GM12878 (cell line): ENCODE measurements around the gene ADAMTS3. TPM values are rescaled to one million over a fixed set of nuclear protein-coding genes. Genes with fewer than 3 reads are reported as not detected.
"Not testable (repeated sequence)": the region's sequence is repeated elsewhere in the genome, so short reads cannot be mapped to it uniquely, and the experiment has no call there.

Experiments used
- ATAC-seq: fragments of 200-7000 bp; cut with Tn5 transposase; 3 replicates; pipeline ENCODE4 v1.9.1; 2020; ENCODE audit warnings: mild to moderate bottlenecking, moderate library complexity
- BruUV-seq: library from RNA; stranded (reverse); fragments of 400-500 nt; replicated peaks from 2 replicates; lab custom pipeline; 2021; lab: Mats Ljungman, UMichigan
- CTCF ChIA-PET: fragments of 300-600 bp; sonication (Branson Sonifier 250); formaldehyde crosslinking; extraction: SDS; loops from one replicate; lab custom pipeline; 2021; ENCODE audit warnings: inconsistent platforms; lab: Yijun Ruan, JAX
- POLR2A ChIA-PET: fragments of 350-600 bp; formaldehyde crosslinking; extraction: SDS; loops from one replicate; lab custom pipeline; 2021; ENCODE audit warnings: inconsistent platforms; lab: Charles Lee
- RAD21 ChIA-PET: fragments of 300-600 bp; sonication (Branson Sonifier 250); formaldehyde crosslinking; loops from one replicate; lab custom pipeline; 2023; ENCODE audit warnings: antibody characterized with exemption; ENCODE audit not compliant: unreplicated experiment; lab: Charles Lee
- SMC1A ChIA-PET: fragments of 300-600 bp; sonication (Branson Sonifier 250); formaldehyde crosslinking; loops from one replicate; lab custom pipeline; 2023; ENCODE audit not compliant: unreplicated experiment, uncharacterized antibody; lab: Charles Lee
- DNase-seq: peaks from one replicate; pipeline ENCODE4 v3.0.0-alpha.2; 2011; ENCODE audit warnings: low read depth, low spot score
- FAIRE-seq: peaks from 3 replicates; lab custom pipeline; 2011; peaks lifted over from hg19 to GRCh38; lab: Jason Lieb, UNC
- H2AFZ ChIP-seq: 2 replicates; pipeline ENCODE4 v1.6.0; 2011; ENCODE audit warnings: low read depth, low read length, control low read depth; ENCODE audit not compliant: control insufficient read depth
- H3K27ac ChIP-seq: 2 replicates; pipeline ENCODE4 v1.5.1; 2011; ENCODE audit warnings: control low read depth; ENCODE audit not compliant: control insufficient read depth, insufficient read depth
- H3K27me3 ChIP-seq, 2 experiments: replicated peaks in 1 of 2; 2 replicates each; pipeline versions ENCODE4 v1.6.0 to v1.6.1; 2011; ENCODE audit warnings: low read length in 1 of 2; ENCODE audit not compliant: control insufficient read depth in 2 of 2, insufficient read depth in 2 of 2
- H3K36me3 ChIP-seq, 2 experiments: 2 replicates each; pipeline ENCODE4 v1.5.1; 2011; ENCODE audit warnings: low read length in 1 of 2; ENCODE audit not compliant: control insufficient read depth in 2 of 2, insufficient read depth in 2 of 2
- H3K4me1 ChIP-seq: 2 replicates; pipeline ENCODE4 v1.6.1; 2011; ENCODE audit warnings: mild to moderate bottlenecking, low read length, moderate library complexity, mixed read lengths; ENCODE audit not compliant: control insufficient read depth, insufficient read depth
- H3K4me2 ChIP-seq: 2 replicates; pipeline ENCODE4 v1.6.0; 2011; ENCODE audit warnings: control low read depth; ENCODE audit not compliant: control insufficient read depth, insufficient read depth
- H3K4me3 ChIP-seq: fragments of 200-600 bp; sonication (generic); 2 replicates; pipeline ENCODE4 v1.5.1; 2016
- H3K79me2 ChIP-seq: 2 replicates; pipeline ENCODE4 v1.6.0; 2011; ENCODE audit warnings: low read length; ENCODE audit not compliant: control insufficient read depth, insufficient read depth
- H3K9ac ChIP-seq: 2 replicates; pipeline ENCODE4 v1.8.0; 2011; ENCODE audit warnings: low read length, control low read depth, mixed read lengths; ENCODE audit not compliant: control insufficient read depth, insufficient read depth
- H3K9me3 ChIP-seq: replicated peaks from 3 replicates; pipeline ENCODE4 v1.5.1; 2011; ENCODE audit warnings: mild to moderate bottlenecking, low read length; ENCODE audit not compliant: control insufficient read depth, insufficient read depth
- H4K20me1 ChIP-seq: 2 replicates; pipeline ENCODE4 v1.6.0; 2011; ENCODE audit not compliant: control insufficient read depth, insufficient read depth
- IRF4 ChIP-seq: IDR thresholded peaks from 2 replicates; pipeline ENCODE4 v1.6.1; 2011; ENCODE audit warnings: low read depth, low read length
- ZNF622 ChIP-seq: fragments of 450-650 bp; IDR thresholded peaks from 2 replicates; pipeline ENCODE4 v1.6.1; 2017; ENCODE audit warnings: mild to moderate bottlenecking, inconsistent platforms
- ZZZ3 ChIP-seq: IDR thresholded peaks from 2 replicates; pipeline ENCODE4 v1.6.1; 2011; ENCODE audit warnings: low read depth; ENCODE audit not compliant: control insufficient read depth, insufficient read length
- in situ Hi-C: fragments of 300-500 bp; cut with MboI; formaldehyde crosslinking; loops from 9 replicates; pipeline ENCODE4 v1.14.3; 2018; ENCODE audit warnings: mixed read lengths
- intact Hi-C: fragments of 100-400 bp; cut with micrococcal nuclease; formaldehyde crosslinking; loops from one replicate; pipeline ENCODE4 v1.14.2; 2022; ENCODE audit not compliant: unreplicated experiment
- polyA plus RNA-seq, 11 experiments: library from polyadenylated mRNA; depleted of rRNA in 4 of 11; unstranded in 6 of 11; stranded (reverse) in 5 of 11; fragments of >200 nt; fragmentation: Nextera tagmentation in 4 of 11; fragmentation: Illumina TruSeq in 1 of 11; extraction: Ambion mirVana in 4 of 11; extraction: Trizol in 1 of 11; gene quantifications; 1 replicate in 1 of 11; 2 replicates in 10 of 11; pipeline versions ENCODE4 v1.2.1 to v1.2.3, GENCODE V29; 2011 to 2016; ENCODE audit warnings: inconsistent platforms in 2 of 11, missing spikeins in 2 of 11, low read depth in 1 of 11
- total RNA-seq, 4 experiments: library from RNA; depleted of rRNA in 3 of 4; stranded (reverse); fragments of >200 nt in 3 of 4; fragmentation: Illumina TruSeq in 1 of 4; extraction: Trizol in 1 of 4; gene quantifications; 2 replicates each; pipeline versions ENCODE4 v1.2.1 to v1.2.3, GENCODE V29; 2013 to 2021
- TF ChIP-seq, protein P1 (sequence below): fragments of 450-650 bp; IDR thresholded peaks from 2 replicates; pipeline ENCODE4 v1.6.1; 2016; ENCODE audit warnings: mild to moderate bottlenecking

The ADAMTS3 gene
- total and polyA plus RNA-seq, 10 of the 15 experiments (the other 5 are each of a cell fraction or from before 2014, with no cell fraction given) = under 0.01 to 0.07 (median 0.02) TPM; not detected in 6

DNA sequence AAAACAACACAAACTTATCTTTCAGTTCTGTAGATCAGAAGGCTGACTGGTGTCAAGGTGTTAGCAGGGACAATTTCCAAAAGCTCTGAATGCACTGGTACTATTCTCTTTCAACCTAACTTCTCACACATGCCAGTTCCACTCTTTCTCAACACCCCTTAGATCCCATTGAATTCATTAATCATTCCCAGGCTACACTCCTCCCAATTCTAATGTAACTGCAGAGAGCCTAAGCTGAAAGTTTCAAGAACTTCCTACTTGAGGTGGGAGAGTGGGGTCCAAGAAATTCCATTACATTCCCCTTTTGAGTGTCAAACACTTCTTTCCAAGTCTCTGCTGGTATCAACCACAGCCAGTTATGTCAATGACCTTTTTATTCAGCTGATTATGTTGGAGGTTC, 142.0 kb downstream of the ADAMTS3 start:
- intact Hi-C loops (no loop called here), in situ Hi-C loops (no loop called here)
- ChIA-PET RAD21 (no interaction called here), CTCF (no interaction called here), SMC1A (interaction anchor here (1.0 kb wide), 1 partner anchor 21 kb away, joined by 3 read pairs; no protein-coding TSS in a partner anchor), POLR2A (no interaction called here)
- no peaks in the 10 kb centered on the region for H4K20me1 ChIP-seq
- TF ChIP-seq, protein P1, sequence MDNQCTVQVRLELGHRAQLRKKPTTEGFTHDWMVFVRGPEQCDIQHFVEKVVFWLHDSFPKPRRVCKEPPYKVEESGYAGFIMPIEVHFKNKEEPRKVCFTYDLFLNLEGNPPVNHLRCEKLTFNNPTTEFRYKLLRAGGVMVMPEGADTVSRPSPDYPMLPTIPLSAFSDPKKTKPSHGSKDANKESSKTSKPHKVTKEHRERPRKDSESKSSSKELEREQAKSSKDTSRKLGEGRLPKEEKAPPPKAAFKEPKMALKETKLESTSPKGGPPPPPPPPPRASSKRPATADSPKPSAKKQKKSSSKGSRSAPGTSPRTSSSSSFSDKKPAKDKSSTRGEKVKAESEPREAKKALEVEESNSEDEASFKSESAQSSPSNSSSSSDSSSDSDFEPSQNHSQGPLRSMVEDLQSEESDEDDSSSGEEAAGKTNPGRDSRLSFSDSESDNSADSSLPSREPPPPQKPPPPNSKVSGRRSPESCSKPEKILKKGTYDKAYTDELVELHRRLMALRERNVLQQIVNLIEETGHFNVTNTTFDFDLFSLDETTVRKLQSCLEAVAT = no peak
- TF ChIP-seq ZZZ3 (no peak), IRF4 (no peak), ZNF622 (no peak)
- H3K27ac ChIP-seq = no peak overlapping the region
- no peak for ATAC-seq
- no peaks in the 10 kb centered on the region for H3K36me3 ChIP-seq
- FAIRE-seq = no peak
- H3K4me1 ChIP-seq = no peaks in the 10 kb centered on the region
- no peak overlapping the region for H2AFZ ChIP-seq
- no peak overlapping the region for H3K4me3 ChIP-seq
- H3K79me2 ChIP-seq = no peaks in the 10 kb centered on the region
- H3K9ac ChIP-seq = no peak overlapping the region
- no peak for DNase-seq
- H3K4me2 ChIP-seq = no peak overlapping the region
- no TSS peak for BruUV-seq
- H3K27me3 ChIP-seq = no peaks in the 10 kb centered on the region
- H3K9me3 ChIP-seq = no peaks in the 10 kb centered on the region

DNA sequence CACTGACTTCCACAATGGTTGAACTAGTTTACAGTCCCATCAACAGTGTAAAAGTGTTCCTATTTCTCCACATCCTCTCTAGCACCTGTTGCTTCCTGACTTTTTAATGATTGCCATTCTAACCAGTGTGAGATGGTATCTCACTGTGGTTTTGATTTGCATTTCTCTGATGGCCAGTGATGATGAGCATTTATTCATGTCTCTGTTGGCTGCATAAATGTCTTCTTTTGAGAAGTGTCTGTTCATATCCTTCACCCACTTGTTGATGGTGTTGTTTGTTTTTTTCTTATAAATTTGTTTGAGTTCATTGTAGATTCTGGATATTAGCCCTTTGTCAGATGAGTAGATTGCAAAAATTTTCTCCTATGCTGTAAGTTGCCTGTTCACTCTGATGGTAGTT, 143.1 kb downstream of the ADAMTS3 start:
- H3K9me3 ChIP-seq, RAD21 ChIA-PET, H4K20me1 ChIP-seq, H3K27me3 ChIP-seq, FAIRE-seq, H2AFZ ChIP-seq, H3K36me3 ChIP-seq, intact Hi-C loops, H3K4me3 ChIP-seq, CTCF ChIA-PET, in situ Hi-C loops, POLR2A ChIA-PET, BruUV-seq, H3K4me1 ChIP-seq, H3K4me2 ChIP-seq, H3K79me2 ChIP-seq, DNase-seq, H3K9ac ChIP-seq, ATAC-seq, H3K27ac ChIP-seq: not testable (repeated sequence)
- SMC1A ChIA-PET = interaction anchor here (0.7 kb wide), 1 partner anchor 11 kb away, joined by 4 read pairs; no protein-coding TSS in a partner anchor
